Heart right ventricle (tissue), 16 donors: ENCODE data around the gene NUFIP1. TPM values are rescaled to one million over a fixed set of nuclear protein-coding genes. Genes with fewer than 3 reads are reported as not detected.
A peak's percentile ranks its signal among the peaks of the same experiment; 100 is the strongest.

Experiments used
- ATAC-seq, 8 donors: fragments of 200-7000 bp; cut with Tn5 transposase; one replicate each; pipeline ENCODE4 v1.9.1; 2020; ENCODE audit warnings: mild to moderate bottlenecking in 8 of 8, moderate library complexity in 8 of 8, moderate number of reproducible peaks in 1 of 8
- DNase-seq, 2 donors: peaks; one replicate each; pipeline ENCODE4 v3.0.0-alpha.2; 2020
- H3K27ac ChIP-seq, 10 donors: fragments of 200-600 bp; sonication (generic) in 2 of 10; one replicate each; pipeline versions ENCODE4 v1.5.0 to v1.8.0; 2020 to 2022; ENCODE audit warnings: mild to moderate bottlenecking in 3 of 10
- H3K27me3 ChIP-seq, 7 donors: fragments of 200-600 bp; one replicate each; pipeline ENCODE4 v1.8.0; 2021 to 2022; ENCODE audit warnings: mild to moderate bottlenecking in 2 of 7
- H3K36me3 ChIP-seq, 9 donors: fragments of 200-600 bp; sonication (generic) in 1 of 9; one replicate each; pipeline versions ENCODE4 v1.5.0 to v1.8.0; 2020 to 2022; ENCODE audit warnings: mild to moderate bottlenecking in 2 of 9
- H3K4me1 ChIP-seq, 9 donors: fragments of 200-600 bp; sonication (generic) in 1 of 9; one replicate each; pipeline versions ENCODE4 v1.5.0 to v1.8.0; 2020 to 2022; ENCODE audit warnings: mild to moderate bottlenecking in 4 of 9
- H3K4me3 ChIP-seq, 10 donors: fragments of 200-600 bp; sonication (generic) in 2 of 10; one replicate each; pipeline versions ENCODE4 v1.5.0 to v1.8.0; 2020 to 2022; ENCODE audit warnings: mild to moderate bottlenecking in 7 of 10, moderate library complexity in 2 of 10
- H3K9me3 ChIP-seq, 11 donors: fragments of 200-600 bp in 10 of 11; sonication (generic) in 2 of 11; one replicate each; pipeline versions ENCODE4 v1.5.0 to v1.8.0; 2013 to 2022; ENCODE audit warnings: mild to moderate bottlenecking in 2 of 11, control low read depth in 1 of 11, moderate library complexity in 1 of 11
- WGBS, 2 donors: extraction: QIAGEN DNeasy Blood & Tissue Kit; methylation state at CpG; one replicate each; pipeline ENCODE4 v1.1.7; 2013; ENCODE audit warnings: inconsistent platforms in 1 of 2; 5-methylcytosine and 5-hydroxymethylcytosine counted together
- intact Hi-C, 10 donors: fragments of 100-400 bp; cut with DNase I; formaldehyde crosslinking; loops; one replicate each; pipeline versions ENCODE4 v1.11.1 to v1.14.2; 2022
- polyA plus RNA-seq, 2 donors: library from polyadenylated mRNA; stranded (reverse); fragments of 200-250 nt; gene quantifications; one replicate each; pipeline ENCODE4 v1.2.3, GENCODE V29; 2013
- total RNA-seq, 10 donors: library from RNA; stranded (reverse); fragmentation: NEBNext Ultra II Directional in 3 of 10; extraction: Animal tissue kit (Norgen Biotek cat#: 25700) in 3 of 10; gene quantifications; one replicate each; pipeline versions ENCODE4 v1.2.1 to v1.2.4, GENCODE V29; 2021 to 2023
- TF ChIP-seq, protein P1 (sequence below), 9 donors: fragments of 200-600 bp; sonication (generic) in 2 of 9; IDR thresholded peaks; one replicate each; pipeline versions ENCODE4 v1.5.0 to v1.8.0; 2021 to 2022; ENCODE audit warnings: antibody characterized with exemption in 9 of 9, mild to moderate bottlenecking in 5 of 9, moderate library complexity in 1 of 9
- donor health status: Arrhythmogenic right ventricular cardiomyopathy.
- donor health status: ischemic (EF 13 %, LVEDD 7.1; RV severe dilation, severe dysfunction).
- donor health status: healthy with polysubstance abuse.
- donor health status: DM: no; HTN: yes; CAD: no.
- donor health status: DM: no; HTN: no; CAD: no.
- donor health status: ischemic (EF 25% LVEDD 6.9; RV normal size, moderate dysfunction).
- donor health status: ischemic (EF 25% LVEDD 5.7; RV mildly dilated, moderate dysfunction).
- donor health status: healthy.
- donor health status: DM: yes; HTN: yes; CAD: no.
- donor health status: Ischemic cardiomyopathy.
- donor health status: ischemic (EF 35%, LVEDD 5.7; RV mildly dilated, moderate dysfunction).
- donor health status: nonischemic (EF 11% LVEDD 7.7; RV severe dilation, severe dysfunction).
- donor health status: DM: yes; HTN: yes; CAD: no.
- donor health status: PGD.
- donor health status: ischemic (EF 29% LVEDD 5.4; RV normal size, mild dysfunction).
- donor health status: nonischemic (EF 23%, LVEDD 6.1; RV moderate dilation, normal function).

The NUFIP1 gene
- total and polyA plus RNA-seq, 12 donors = 1.5 to 5.0 (median 2.9) TPM

DNA sequence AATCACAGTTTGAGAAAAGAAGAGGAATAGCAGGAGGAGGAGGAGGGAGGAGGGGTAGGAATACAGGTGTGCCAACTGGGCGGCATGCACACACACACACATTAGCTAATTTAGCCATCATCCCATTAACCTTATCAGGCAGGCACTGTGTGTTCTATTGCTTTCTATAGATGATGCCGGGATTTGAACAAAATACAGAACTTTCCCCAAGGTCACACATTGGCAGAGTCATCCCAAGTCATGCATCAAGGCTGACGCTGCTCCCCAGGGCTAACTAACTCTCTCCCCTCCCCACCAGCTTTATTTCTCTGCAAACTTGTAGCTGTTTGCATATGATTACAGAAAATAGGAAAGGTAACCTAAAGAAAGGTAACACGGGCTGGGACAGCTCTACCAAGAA, 83.0 kb downstream of the NUFIP1 start:
- H3K27me3 ChIP-seq = no peaks in the 10 kb centered on the region
- H3K4me3 ChIP-seq = no peak overlapping the region
- WGBS, 2 donors = 65 to 86% methylated on average over 4 of the region's 4 CpGs
- no peak overlapping the region for H3K27ac ChIP-seq
- ATAC-seq (no peak), DNase-seq (no peak)
- TF ChIP-seq, protein P1, sequence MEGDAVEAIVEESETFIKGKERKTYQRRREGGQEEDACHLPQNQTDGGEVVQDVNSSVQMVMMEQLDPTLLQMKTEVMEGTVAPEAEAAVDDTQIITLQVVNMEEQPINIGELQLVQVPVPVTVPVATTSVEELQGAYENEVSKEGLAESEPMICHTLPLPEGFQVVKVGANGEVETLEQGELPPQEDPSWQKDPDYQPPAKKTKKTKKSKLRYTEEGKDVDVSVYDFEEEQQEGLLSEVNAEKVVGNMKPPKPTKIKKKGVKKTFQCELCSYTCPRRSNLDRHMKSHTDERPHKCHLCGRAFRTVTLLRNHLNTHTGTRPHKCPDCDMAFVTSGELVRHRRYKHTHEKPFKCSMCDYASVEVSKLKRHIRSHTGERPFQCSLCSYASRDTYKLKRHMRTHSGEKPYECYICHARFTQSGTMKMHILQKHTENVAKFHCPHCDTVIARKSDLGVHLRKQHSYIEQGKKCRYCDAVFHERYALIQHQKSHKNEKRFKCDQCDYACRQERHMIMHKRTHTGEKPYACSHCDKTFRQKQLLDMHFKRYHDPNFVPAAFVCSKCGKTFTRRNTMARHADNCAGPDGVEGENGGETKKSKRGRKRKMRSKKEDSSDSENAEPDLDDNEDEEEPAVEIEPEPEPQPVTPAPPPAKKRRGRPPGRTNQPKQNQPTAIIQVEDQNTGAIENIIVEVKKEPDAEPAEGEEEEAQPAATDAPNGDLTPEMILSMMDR (IDR thresholded peaks at IDR 0.05) = no peak
- peaks cover 0 to 8% (median 1%) of the 10 kb centered on the region in 11 donors for H3K9me3 ChIP-seq
- H3K4me1 ChIP-seq = peaks cover 0 to 39% (median 28%) of the 10 kb centered on the region in 9 donors
- no peaks in the 10 kb centered on the region for H3K36me3 ChIP-seq
- intact Hi-C loops = no loop called here

DNA sequence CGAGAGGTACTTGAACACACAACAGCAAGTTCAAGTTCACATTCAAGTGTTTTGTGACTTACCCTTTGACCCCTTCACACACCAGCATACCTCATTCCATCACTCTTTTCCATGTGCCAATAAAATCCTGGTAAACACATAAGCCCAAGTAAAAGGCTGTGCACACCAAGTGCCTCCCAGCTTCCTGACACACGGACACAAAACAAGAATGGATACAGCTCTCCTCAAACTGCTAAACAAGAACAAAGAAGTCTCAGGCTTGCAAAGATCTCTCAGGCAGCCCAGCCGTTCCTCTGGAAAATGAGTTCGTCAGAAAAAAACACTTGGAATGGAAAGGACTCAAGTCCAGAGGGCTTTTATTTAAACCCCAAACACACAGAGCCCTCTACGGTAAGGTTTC, 83.7 kb downstream of the NUFIP1 start:
- peaks cover 0 to 39% (median 28%) of the 10 kb centered on the region in 9 donors for H3K4me1 ChIP-seq
- TF ChIP-seq, protein P1 (IDR thresholded peaks at IDR 0.05) = no peak
- H3K4me3 ChIP-seq = no peak overlapping the region
- ATAC-seq (no peak), DNase-seq (no peak)
- 85 to 86% methylated on average over 5 of the region's 5 CpGs for WGBS, 2 donors
- intact Hi-C loops = no loop called here
- no peak overlapping the region for H3K27ac ChIP-seq
- no peaks in the 10 kb centered on the region for H3K27me3 ChIP-seq
- no peaks in the 10 kb centered on the region for H3K36me3 ChIP-seq
- peaks cover 0 to under 1% (median 0%) of the 10 kb centered on the region in 11 donors for H3K9me3 ChIP-seq

DNA sequence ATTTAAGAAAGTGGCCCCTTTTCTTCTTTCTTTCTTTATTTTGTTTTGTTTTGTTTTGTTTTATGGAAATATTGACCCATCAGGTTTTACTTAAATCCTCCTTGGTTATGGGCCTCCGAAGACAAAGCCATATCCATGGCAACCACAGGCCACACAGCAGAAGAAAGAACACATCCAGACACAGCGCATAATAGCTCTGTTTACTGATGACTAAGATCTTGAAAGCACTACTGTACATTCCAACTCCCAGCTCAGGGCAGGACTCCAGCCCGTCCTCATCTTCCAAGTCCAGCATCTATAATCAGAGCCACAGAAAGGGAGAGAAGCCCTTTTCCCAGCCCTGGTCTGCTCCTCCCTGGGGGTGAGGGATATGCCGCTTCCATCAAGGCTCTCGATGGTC, 84.3 kb downstream of the NUFIP1 start:
- WGBS, 2 donors = 68 to 75% methylated on average over 5 of the region's 5 CpGs
- Histone ChIP-seq H3K27ac (peak overlapping the region in 6 of 10 donors; percentile 39 to 67 (median 52)), H3K9me3 (no peaks in the 10 kb centered on the region), H3K4me1 (peaks cover 0 to 39% (median 28%) of the 10 kb centered on the region in 9 donors), H3K27me3 (no peaks in the 10 kb centered on the region), H3K36me3 (no peaks in the 10 kb centered on the region), H3K4me3 (no peak overlapping the region)
- ATAC-seq (peak in 7 of 8 donors; percentile 39 to 73 (median 66)), DNase-seq (peak; percentile 13 to 28)
- TF ChIP-seq, protein P1 (IDR thresholded peaks at IDR 0.05) = no peak
- intact Hi-C loops = no loop called here

DNA sequence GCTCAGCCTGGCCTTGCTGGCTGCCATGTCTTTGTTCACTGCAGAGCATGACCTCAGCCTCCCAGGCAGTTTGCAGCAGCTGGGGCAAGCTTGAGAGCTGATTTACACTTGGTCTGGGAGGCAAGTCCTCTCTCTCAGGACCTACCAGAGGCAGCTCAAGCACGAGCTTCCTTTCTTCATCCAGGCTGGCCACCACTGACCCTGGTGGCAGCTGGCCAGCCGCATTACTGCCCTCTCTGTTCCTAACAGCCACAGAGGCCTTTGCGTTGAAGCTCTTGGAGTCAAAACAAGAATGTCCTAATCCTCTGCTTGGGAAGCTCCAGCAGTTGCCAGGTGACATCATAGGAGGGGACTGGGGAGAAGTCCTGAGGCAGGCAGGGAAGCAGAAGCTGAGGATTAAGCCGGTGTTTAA, 85.7 kb downstream of the NUFIP1 start:
- intact Hi-C loops = no loop called here
- WGBS, 2 donors = 31 to 47% methylated on average over 4 of the region's 4 CpGs
- no peaks in the 10 kb centered on the region for H3K36me3 ChIP-seq
- DNase-seq (peak; percentile 71 to 81), ATAC-seq (peak; percentile 79 to 92 (median 88))
- H3K4me3 ChIP-seq = no peak overlapping the region
- H3K9me3 ChIP-seq = no peaks in the 10 kb centered on the region
- H3K27ac ChIP-seq = peak overlapping the region; percentile 27 to 67 (median 44)
- TF ChIP-seq, protein P1 (IDR thresholded peaks at IDR 0.05) = no peak
- no peaks in the 10 kb centered on the region for H3K27me3 ChIP-seq
- H3K4me1 ChIP-seq = peaks cover 0 to 39% (median 28%) of the 10 kb centered on the region in 9 donors
